ENCODE data around the gene EXOC6.
A peak's percentile ranks its signal among the peaks of the same experiment; 100 is the strongest.
"Not testable (repeated sequence)": the region's sequence is repeated elsewhere in the genome, so short reads cannot be mapped to it uniquely, and the experiment has no call there.

The EXOC6 gene

GRCh38 chr10:92965314-92965713, 117.0 kb downstream of the EXOC6 start:
- POLR2A ChIA-PET (ENCODE audit: low non-redundant PET) = no interaction called here
- no peak overlapping the region for H3K27ac ChIP-seq
- peak; percentile 70 for TF ChIP-seq CTCF (conservative IDR thresholded peaks at IDR 0.05; ENCODE audit: low read depth)
- DNase-seq (ENCODE audit: low spot score) = peak; percentile 55
- CTCF ChIA-PET = interaction anchor here (0.5 to 1.5 kb wide), 14 partner anchors 11 to 547 kb away, joined by 3 to 5 read pairs (median 3); no protein-coding TSS in a partner anchor

GRCh38 chr10:92967641-92968040, 119.3 kb downstream of the EXOC6 start:
- no peak for TF ChIP-seq CTCF (conservative IDR thresholded peaks at IDR 0.05; ENCODE audit: low read depth)
- ChIA-PET CTCF (no interaction called here), POLR2A (ENCODE audit: low non-redundant PET) (no interaction called here)
- H3K27ac ChIP-seq = no peak overlapping the region
- DNase-seq (ENCODE audit: low spot score) = no peak

GRCh38 chr10:92969151-92969550, 120.8 kb downstream of the EXOC6 start:
- no peak for DNase-seq (ENCODE audit: low spot score)
- ChIA-PET POLR2A (ENCODE audit: low non-redundant PET) (no interaction called here), CTCF (no interaction called here)
- TF ChIP-seq CTCF (conservative IDR thresholded peaks at IDR 0.05; ENCODE audit: low read depth) = no peak
- H3K27ac ChIP-seq = no peak overlapping the region

- TF ChIP-seq CTCF (conservative IDR thresholded peaks at IDR 0.05; ENCODE audit: low read depth) = no peak
- ChIA-PET POLR2A (ENCODE audit: low non-redundant PET) (no interaction called here), CTCF (interaction anchor here (0.7 to 1.1 kb wide), 2 partner anchors 8 to 43 kb away, joined by 3 to 4 read pairs; no protein-coding TSS in a partner anchor)
- H3K27ac ChIP-seq = no peak overlapping the region
- DNase-seq (ENCODE audit: low spot score) = no peak
These were observed 122.2 kb downstream of the EXOC6 start for GRCh38 chr10:92970301-92971070.

GRCh38 chr10:92972066-92972870, 123.9 kb downstream of the EXOC6 start:
- CTCF ChIA-PET = interaction anchor here (0.6 kb wide), 1 partner anchor 530 kb away, joined by 3 read pairs; no protein-coding TSS in a partner anchor
- DNase-seq (ENCODE audit: low spot score) = peak; percentile 78
- no peak for TF ChIP-seq CTCF (conservative IDR thresholded peaks at IDR 0.05; ENCODE audit: low read depth)
- no peak overlapping the region for H3K27ac ChIP-seq
- POLR2A ChIA-PET (ENCODE audit: low non-redundant PET) = no interaction called here

GRCh38 chr10:92972886-92973285, 124.6 kb downstream of the EXOC6 start:
- H3K27ac ChIP-seq = no peak overlapping the region
- POLR2A ChIA-PET (ENCODE audit: low non-redundant PET) = no interaction called here
- no peak for DNase-seq (ENCODE audit: low spot score)
- no peak for TF ChIP-seq CTCF (conservative IDR thresholded peaks at IDR 0.05; ENCODE audit: low read depth)
- CTCF ChIA-PET = interaction anchor here (0.6 kb wide), 1 partner anchor 529 kb away, joined by 3 read pairs; no protein-coding TSS in a partner anchor

GRCh38 chr10:92976278-92976677, 128.0 kb downstream of the EXOC6 start:
- CTCF ChIA-PET; DNase-seq (ENCODE audit: low spot score); H3K27ac ChIP-seq; POLR2A ChIA-PET (ENCODE audit: low non-redundant PET): not testable (repeated sequence)

All from RWPE1 (cell line).